NCI-H526 treated with DMSO at 0.1 percent for 48 hours (cell line): ENCODE results near the gene NEMP1.
"Not testable (repeated sequence)": the region's sequence is repeated elsewhere in the genome, so short reads cannot be mapped to it uniquely, and the experiment has no call there.

ENCODE experiments used
- DNase-seq: peaks from one replicate; lab custom pipeline; 2025; lab: John Stamatoyannopoulos, UW

The NEMP1 gene

DNA sequence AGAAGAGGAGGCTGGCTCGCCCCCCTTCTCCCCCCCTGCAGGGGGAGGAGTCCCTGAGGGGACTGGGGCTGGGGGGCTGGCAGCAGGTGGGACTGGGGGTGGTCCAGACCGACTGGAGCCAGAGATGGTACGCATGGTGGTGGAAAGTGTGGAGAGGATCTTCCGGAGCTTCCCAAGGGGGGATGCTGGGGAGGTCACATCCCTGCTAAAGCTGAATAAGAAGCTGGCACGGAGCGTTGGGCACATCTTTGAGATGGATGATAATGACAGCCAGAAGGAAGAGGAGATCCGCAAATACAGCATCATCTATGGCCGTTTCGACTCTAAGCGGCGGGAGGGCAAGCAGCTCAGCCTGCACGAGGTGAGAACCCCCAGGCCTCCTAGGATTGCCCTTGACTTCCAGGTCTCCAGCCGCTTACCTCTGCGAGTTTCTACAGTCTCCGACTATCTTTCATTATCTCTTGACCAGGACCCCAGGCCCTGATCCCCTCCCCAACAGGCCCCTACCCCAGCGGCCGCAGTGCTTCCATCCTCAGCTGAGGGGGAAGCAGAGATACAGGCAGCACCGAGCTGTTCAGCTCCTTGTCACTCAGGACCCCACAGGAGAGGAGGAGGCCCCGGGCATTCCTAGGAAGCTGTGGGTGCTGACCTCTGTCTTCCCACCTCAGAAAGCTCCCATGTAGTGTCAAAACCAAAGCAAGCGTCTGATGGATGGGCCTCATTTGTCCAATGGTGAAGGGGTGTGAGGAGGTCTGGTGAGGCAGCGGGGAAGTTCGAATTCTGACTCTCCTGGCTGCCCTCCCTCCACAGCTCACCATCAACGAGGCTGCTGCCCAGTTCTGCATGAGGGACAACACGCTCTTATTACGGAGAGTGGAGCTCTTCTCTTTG lies 13.3 kb upstream of the NEMP1 start:
- DNase-seq, result no peak

- no peak for DNase-seq
Observed at GRCh38 chr12:57090924-57091637, 12.5 kb upstream of the NEMP1 start.

DNA sequence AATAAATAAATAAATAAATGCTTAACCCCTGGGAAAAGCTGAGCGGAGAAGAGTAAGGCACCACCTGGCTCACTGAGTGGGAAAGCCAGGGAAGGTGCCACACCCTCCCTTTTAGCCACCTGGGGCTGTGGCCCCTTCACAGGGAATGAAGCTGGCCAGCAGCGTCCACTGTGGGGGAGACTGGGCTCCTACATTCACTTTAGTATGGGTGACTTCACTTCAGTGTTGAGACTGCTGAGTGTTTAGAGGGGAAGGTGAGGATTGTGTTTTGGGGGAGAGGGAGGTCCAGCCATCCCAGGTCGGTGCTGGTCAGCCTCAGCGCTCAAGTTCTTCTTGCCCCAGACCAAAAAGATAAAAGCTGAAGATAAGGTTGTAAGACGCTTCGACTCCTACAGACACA lies 11.9 kb upstream of the NEMP1 start:
- DNase-seq, result no peak

- no peak for DNase-seq
Observed at GRCh38 chr12:57089271-57090245, 11.0 kb upstream of the NEMP1 start.

DNA sequence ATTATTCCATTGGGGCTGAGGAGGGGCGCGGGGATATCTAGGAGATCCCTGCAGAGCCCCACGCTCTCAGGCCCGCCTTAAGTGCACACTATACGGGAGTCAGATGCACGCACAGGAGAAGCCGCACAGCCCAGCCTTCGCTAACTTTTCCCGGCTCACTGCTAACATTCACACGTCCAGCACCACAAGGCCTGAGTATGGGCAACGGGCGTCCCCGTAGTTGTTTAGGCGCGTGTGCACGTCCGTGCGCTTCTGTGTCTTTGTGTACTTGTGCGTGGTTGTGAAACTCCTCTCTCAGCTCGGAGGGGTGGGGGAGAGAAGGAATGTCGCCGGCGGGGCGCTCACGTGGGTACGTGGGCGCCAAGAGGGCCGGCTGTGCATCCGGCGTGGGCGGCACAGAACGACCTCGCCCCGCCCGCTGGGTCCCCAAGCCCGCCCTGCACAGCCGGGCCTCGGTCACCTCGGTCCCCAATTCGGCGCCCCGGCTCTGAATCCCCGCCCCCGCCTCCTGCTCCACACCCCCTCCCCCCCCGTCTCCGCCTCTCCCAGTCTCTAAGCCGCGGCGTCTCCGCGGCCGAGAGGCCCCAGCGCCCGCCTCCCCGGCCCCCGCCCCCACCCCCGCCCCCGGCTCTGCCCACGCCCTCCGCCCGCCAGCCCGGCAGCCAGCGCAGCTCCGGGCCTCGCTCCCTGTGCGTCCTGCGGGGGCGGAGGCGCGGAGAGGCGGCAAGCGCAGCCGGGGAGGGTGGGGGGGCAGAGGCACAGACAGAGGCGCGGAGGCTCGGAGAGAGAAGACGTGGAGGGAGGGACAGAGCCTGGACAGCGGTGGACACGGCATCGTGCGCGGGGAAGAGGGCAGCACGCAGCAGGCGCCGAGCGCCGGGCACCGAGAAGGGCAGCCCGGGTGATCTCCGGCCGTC lies 10.0 kb upstream of the NEMP1 start, which contains the start of gene NAB2:
Gene NAB2 (plus strand): TSS at position 761 of the 917 bp plus-strand sequence. CDS start 158 bp downstream, outside the sequence.
- peak; percentile 81 for DNase-seq

DNA sequence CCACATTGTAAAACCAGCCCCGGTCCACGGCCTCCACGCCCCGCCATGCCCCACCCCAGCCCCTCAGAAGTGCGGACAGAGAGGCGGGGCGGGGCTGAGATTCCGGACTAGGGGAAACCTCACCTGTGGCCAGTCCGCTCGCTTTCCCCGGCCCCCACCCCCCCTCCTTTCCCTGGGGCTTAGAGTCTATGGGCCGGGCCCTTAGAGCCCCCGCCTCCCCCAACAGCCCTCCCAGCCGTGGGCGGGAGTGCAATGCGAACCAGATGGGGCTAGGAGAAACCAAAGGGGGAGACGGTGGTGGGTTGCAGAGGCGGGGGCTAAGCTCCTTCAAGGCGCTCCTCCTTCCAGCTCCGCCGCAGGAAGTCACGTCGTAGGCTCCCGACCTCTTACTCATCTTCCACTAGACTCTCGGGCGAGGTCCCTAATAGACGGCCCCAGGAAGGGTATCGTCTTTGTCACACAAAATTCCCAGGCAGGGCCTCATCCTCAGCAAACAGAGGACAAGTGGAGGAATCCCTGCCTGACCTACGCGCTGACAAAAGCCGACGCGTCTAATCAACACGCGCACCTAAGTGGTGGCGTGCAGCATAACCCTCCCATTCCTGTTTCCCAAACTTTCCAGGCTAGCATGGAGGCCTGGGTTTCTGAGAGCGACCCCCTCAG lies 9.2 kb upstream of the NEMP1 start:
- no peak for DNase-seq

GRCh38 chr12:57087010-57087690 lies 8.6 kb upstream of the NEMP1 start:
- peak; percentile 11 for DNase-seq

DNA sequence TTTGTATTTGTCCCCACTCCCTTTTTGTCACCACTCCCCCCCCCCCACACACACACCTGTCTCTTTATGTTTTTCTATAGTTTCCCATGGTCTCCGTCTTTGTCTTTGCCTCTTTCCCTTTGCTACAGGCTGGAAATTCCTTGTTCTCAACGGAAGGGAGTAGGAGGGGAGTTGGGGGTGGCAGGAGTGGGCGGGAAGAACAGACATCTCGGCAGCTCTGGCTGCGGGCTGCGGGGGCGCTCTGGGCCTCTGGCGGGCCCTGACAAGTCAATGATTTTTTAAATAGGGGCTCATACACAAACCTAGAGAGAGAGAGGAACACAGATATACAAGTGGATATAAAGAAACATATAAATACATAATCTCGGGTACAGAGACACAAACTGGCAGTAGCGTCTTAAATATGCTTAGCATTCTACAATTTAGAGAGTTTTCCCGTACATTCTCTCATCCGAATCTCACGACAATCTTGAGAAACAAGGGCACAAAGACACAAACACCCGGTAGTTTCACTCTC lies 8.0 kb upstream of the NEMP1 start:
- DNase-seq, result peak; percentile 57

- no peak for DNase-seq
Observed at GRCh38 chr12:57085999-57086492, 7.5 kb upstream of the NEMP1 start.

- DNase-seq, result no peak
Observed at GRCh38 chr12:57080855-57081254, 2.3 kb upstream of the NEMP1 start.

- no peak for DNase-seq
Observed at GRCh38 chr12:57079821-57080220, 1.2 kb upstream of the NEMP1 start.

- not testable (repeated sequence) for DNase-seq
Observed at GRCh38 chr12:57073566-57074450, 4.8 kb downstream of the NEMP1 start.

DNA sequence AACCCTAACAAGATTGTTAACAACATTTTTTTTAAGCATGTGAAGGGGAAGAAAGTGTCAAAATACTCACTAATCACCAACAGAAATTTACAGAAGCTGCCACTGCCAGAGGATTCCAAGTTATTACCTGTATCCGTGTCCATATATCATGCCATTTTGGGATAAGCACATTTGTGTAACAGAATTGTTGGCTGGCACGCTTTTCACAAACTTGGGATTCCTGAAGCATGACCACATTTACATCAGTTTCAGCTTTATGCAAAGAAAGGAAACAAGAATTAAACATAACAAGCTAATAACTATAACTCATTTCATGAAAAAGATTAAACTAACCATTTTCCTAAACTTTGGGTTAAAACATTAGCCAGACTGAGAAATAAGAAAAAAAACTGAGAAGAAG lies 5.9 kb downstream of the NEMP1 start:
- DNase-seq, result peak; percentile 49

GRCh38 chr12:57069523-57069922 lies 9.1 kb downstream of the NEMP1 start:
- DNase-seq, result peak; percentile 53

GRCh38 chr12:57066245-57066644 lies 12.3 kb downstream of the NEMP1 start:
- no peak for DNase-seq

GRCh38 chr12:57063991-57064685 lies 14.5 kb downstream of the NEMP1 start:
- no peak for DNase-seq

DNA sequence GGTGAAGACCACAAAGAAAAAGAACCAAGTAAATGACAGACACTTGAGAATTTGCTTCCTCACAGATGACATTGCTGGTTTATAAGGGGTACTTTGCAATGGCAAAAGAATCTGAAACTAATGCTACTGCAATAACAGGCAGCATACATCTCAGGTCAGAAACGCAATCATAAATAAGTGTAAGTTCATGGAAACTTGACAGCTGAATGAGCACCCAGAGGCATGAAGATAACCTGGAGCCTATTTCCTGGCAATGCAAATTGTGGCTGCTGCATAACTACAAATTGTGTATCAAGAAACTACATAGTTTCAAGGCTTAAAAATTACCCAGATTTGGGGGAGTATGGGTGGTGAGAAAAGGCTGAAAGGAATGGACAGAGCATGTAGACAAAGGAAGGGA lies 20.1 kb downstream of the NEMP1 start:
- no peak for DNase-seq
